GM12878 (cell line): ENCODE measurements around the gene POLR2F. TPM values are rescaled to one million over a fixed set of nuclear protein-coding genes. Genes with fewer than 3 reads are reported as not detected.

Experiments
- ATAC-seq: fragments of 200-7000 bp; cut with Tn5 transposase; 3 replicates; pipeline ENCODE4 v1.9.1; 2020; ENCODE audit warnings: mild to moderate bottlenecking, moderate library complexity
- BruUV-seq: library from RNA; stranded (reverse); fragments of 400-500 nt; replicated peaks from 2 replicates; lab custom pipeline; 2021; lab: Mats Ljungman, UMichigan
- CTCF ChIA-PET: fragments of 300-600 bp; sonication (Branson Sonifier 250); formaldehyde crosslinking; extraction: SDS; loops from one replicate; lab custom pipeline; 2021; ENCODE audit warnings: inconsistent platforms; lab: Yijun Ruan, JAX
- POLR2A ChIA-PET: fragments of 350-600 bp; formaldehyde crosslinking; extraction: SDS; loops from one replicate; lab custom pipeline; 2021; ENCODE audit warnings: inconsistent platforms; lab: Charles Lee
- RAD21 ChIA-PET: fragments of 300-600 bp; sonication (Branson Sonifier 250); formaldehyde crosslinking; loops from one replicate; lab custom pipeline; 2023; ENCODE audit warnings: antibody characterized with exemption; ENCODE audit not compliant: unreplicated experiment; lab: Charles Lee
- SMC1A ChIA-PET: fragments of 300-600 bp; sonication (Branson Sonifier 250); formaldehyde crosslinking; loops from one replicate; lab custom pipeline; 2023; ENCODE audit not compliant: unreplicated experiment, uncharacterized antibody; lab: Charles Lee
- DNase-seq: peaks from one replicate; pipeline ENCODE4 v3.0.0-alpha.2; 2011; ENCODE audit warnings: low read depth, low spot score
- FAIRE-seq: peaks from 3 replicates; lab custom pipeline; 2011; peaks lifted over from hg19 to GRCh38; lab: Jason Lieb, UNC
- H2AFZ ChIP-seq: 2 replicates; pipeline ENCODE4 v1.6.0; 2011; ENCODE audit warnings: low read depth, low read length, control low read depth; ENCODE audit not compliant: control insufficient read depth
- H3K27ac ChIP-seq: 2 replicates; pipeline ENCODE4 v1.5.1; 2011; ENCODE audit warnings: control low read depth; ENCODE audit not compliant: control insufficient read depth, insufficient read depth
- H3K27me3 ChIP-seq, 2 experiments: replicated peaks in 1 of 2; 2 replicates each; pipeline versions ENCODE4 v1.6.0 to v1.6.1; 2011; ENCODE audit warnings: low read length in 1 of 2; ENCODE audit not compliant: control insufficient read depth in 2 of 2, insufficient read depth in 2 of 2
- H3K36me3 ChIP-seq, 2 experiments: 2 replicates each; pipeline ENCODE4 v1.5.1; 2011; ENCODE audit warnings: low read length in 1 of 2; ENCODE audit not compliant: control insufficient read depth in 2 of 2, insufficient read depth in 2 of 2
- H3K4me1 ChIP-seq: 2 replicates; pipeline ENCODE4 v1.6.1; 2011; ENCODE audit warnings: mild to moderate bottlenecking, low read length, moderate library complexity, mixed read lengths; ENCODE audit not compliant: control insufficient read depth, insufficient read depth
- H3K4me2 ChIP-seq: 2 replicates; pipeline ENCODE4 v1.6.0; 2011; ENCODE audit warnings: control low read depth; ENCODE audit not compliant: control insufficient read depth, insufficient read depth
- H3K4me3 ChIP-seq: fragments of 200-600 bp; sonication (generic); 2 replicates; pipeline ENCODE4 v1.5.1; 2016
- H3K79me2 ChIP-seq: 2 replicates; pipeline ENCODE4 v1.6.0; 2011; ENCODE audit warnings: low read length; ENCODE audit not compliant: control insufficient read depth, insufficient read depth
- H3K9ac ChIP-seq: 2 replicates; pipeline ENCODE4 v1.8.0; 2011; ENCODE audit warnings: low read length, control low read depth, mixed read lengths; ENCODE audit not compliant: control insufficient read depth, insufficient read depth
- H3K9me3 ChIP-seq: replicated peaks from 3 replicates; pipeline ENCODE4 v1.5.1; 2011; ENCODE audit warnings: mild to moderate bottlenecking, low read length; ENCODE audit not compliant: control insufficient read depth, insufficient read depth
- H4K20me1 ChIP-seq: 2 replicates; pipeline ENCODE4 v1.6.0; 2011; ENCODE audit not compliant: control insufficient read depth, insufficient read depth
- FOXK2 ChIP-seq: fragments of 450-650 bp; IDR thresholded peaks from 2 replicates; pipeline ENCODE4 v1.6.1; 2017; ENCODE audit warnings: mild to moderate bottlenecking, moderate library complexity
- KDM1A ChIP-seq: fragments of 200-600 bp; sonication (generic); IDR thresholded peaks from 2 replicates; pipeline ENCODE4 v1.6.1; 2016; ENCODE audit warnings: borderline replicate concordance
- NFXL1 ChIP-seq: fragments of 450-650 bp; IDR thresholded peaks from 2 replicates; pipeline ENCODE4 v1.6.1; 2017; ENCODE audit warnings: antibody characterized with exemption, mild to moderate bottlenecking, borderline replicate concordance
- NKRF ChIP-seq: fragments of 450-650 bp; conservative IDR thresholded peaks from 2 replicates; pipeline ENCODE4 v1.6.1; 2017; ENCODE audit warnings: mild to moderate bottlenecking, moderate library complexity
- NR2F1 ChIP-seq: fragments of 450-650 bp; conservative IDR thresholded peaks from 2 replicates; pipeline ENCODE4 v1.6.1; 2017; ENCODE audit warnings: mild to moderate bottlenecking
- PKNOX1 ChIP-seq: fragments of 450-650 bp; IDR thresholded peaks from 2 replicates; pipeline ENCODE4 v1.6.1; 2016; ENCODE audit warnings: mild to moderate bottlenecking
- PML ChIP-seq: IDR thresholded peaks from 2 replicates; pipeline ENCODE4 v1.6.1; 2012; ENCODE audit warnings: low read length, inconsistent platforms
- POLR2A ChIP-seq: IDR thresholded peaks from 2 replicates; pipeline ENCODE4 v1.6.1; 2011; ENCODE audit warnings: low read depth, mild to moderate bottlenecking, low read length
- RB1 ChIP-seq: fragments of 450-650 bp; formaldehyde crosslinking; IDR thresholded peaks from 2 replicates; pipeline ENCODE4 v1.6.1; 2017; ENCODE audit warnings: mild to moderate bottlenecking, borderline replicate concordance
- REST ChIP-seq: IDR thresholded peaks from 2 replicates; pipeline ENCODE4 v1.6.1; 2012; ENCODE audit warnings: mild to moderate bottlenecking, low read depth, low read length
- SMAD1 ChIP-seq: fragments of 450-650 bp; IDR thresholded peaks from 2 replicates; pipeline ENCODE4 v1.6.1; 2018; ENCODE audit warnings: mild to moderate bottlenecking, low read depth; ENCODE audit not compliant: partially characterized antibody
- SPI1 ChIP-seq: IDR thresholded peaks from 2 replicates; pipeline ENCODE4 v1.6.1; 2011; ENCODE audit warnings: low read depth, mild to moderate bottlenecking, low read length, moderate library complexity, borderline replicate concordance; ENCODE audit not compliant: insufficient read depth
- YBX1 ChIP-seq: fragments of 450-650 bp; IDR thresholded peaks from 2 replicates; pipeline ENCODE4 v1.6.1; 2016; ENCODE audit warnings: antibody characterized with exemption
- ZBTB40 ChIP-seq: fragments of 450-650 bp; IDR thresholded peaks from 2 replicates; pipeline ENCODE4 v1.6.1; 2016; ENCODE audit warnings: mild to moderate bottlenecking, moderate library complexity, borderline replicate concordance
- WGBS: methylation state at CpG from one replicate; pipeline ENCODE4 v1.1.6; 2016; ENCODE audit warnings: low lambda C conversion rate; ENCODE audit not compliant: insufficient replicate concordance, insufficient coverage; ENCODE audit errors: missing lambda C conversion rate; 5-methylcytosine and 5-hydroxymethylcytosine counted together
- in situ Hi-C: fragments of 300-500 bp; cut with MboI; formaldehyde crosslinking; loops from 9 replicates; pipeline ENCODE4 v1.14.3; 2018; ENCODE audit warnings: mixed read lengths
- intact Hi-C: fragments of 100-400 bp; cut with micrococcal nuclease; formaldehyde crosslinking; loops from one replicate; pipeline ENCODE4 v1.14.2; 2022; ENCODE audit not compliant: unreplicated experiment
- polyA plus RNA-seq, 11 experiments: library from polyadenylated mRNA; depleted of rRNA in 4 of 11; unstranded in 6 of 11; stranded (reverse) in 5 of 11; fragments of >200 nt; fragmentation: Nextera tagmentation in 4 of 11; fragmentation: Illumina TruSeq in 1 of 11; extraction: Ambion mirVana in 4 of 11; extraction: Trizol in 1 of 11; gene quantifications; 1 replicate in 1 of 11; 2 replicates in 10 of 11; pipeline versions ENCODE4 v1.2.1 to v1.2.3, GENCODE V29; 2011 to 2016; ENCODE audit warnings: inconsistent platforms in 2 of 11, missing spikeins in 2 of 11, low read depth in 1 of 11
- total RNA-seq, 4 experiments: library from RNA; depleted of rRNA in 3 of 4; stranded (reverse); fragments of >200 nt in 3 of 4; fragmentation: Illumina TruSeq in 1 of 4; extraction: Trizol in 1 of 4; gene quantifications; 2 replicates each; pipeline versions ENCODE4 v1.2.1 to v1.2.3, GENCODE V29; 2013 to 2021

Gene POLR2F
- total and polyA plus RNA-seq, 10 of the 15 experiments (the other 5 are each of a cell fraction or from before 2014, with no cell fraction given), result 71.9 to 218 (median 100.0) TPM

GRCh38 chr22:37991731-37992442 is 38.4 kb downstream of the POLR2F start:
- H3K9me3 ChIP-seq, result no peaks in the 10 kb centered on the region
- ChIA-PET POLR2A (interaction anchor here (0.7 kb wide), 1 partner anchor 36 kb away, joined by 3 read pairs; no protein-coding TSS in a partner anchor), SMC1A (no interaction called here), CTCF (interaction anchor here (0.7 kb wide), 1 partner anchor 160 kb away, joined by 4 read pairs; no protein-coding TSS in a partner anchor)
- no peak overlapping the region for H2AFZ ChIP-seq
- no peak for TF ChIP-seq ZBTB40
- TF ChIP-seq RB1, result no peak
- TF ChIP-seq SMAD1, result no peak
- no peak for TF ChIP-seq PML
- no peak for TF ChIP-seq NKRF
- TF ChIP-seq NFXL1, result no peak
- no peak for TF ChIP-seq SPI1
- TF ChIP-seq REST, result no peak
- TF ChIP-seq POLR2A, result no peak
- no peak for TF ChIP-seq FOXK2
- TF ChIP-seq NR2F1, result no peak
- no peak for TF ChIP-seq PKNOX1
- no peak for TF ChIP-seq YBX1
- no peak for TF ChIP-seq KDM1A
- TF ChIP-seq, all 136 proteins: peak for 0
- no peaks in the 10 kb centered on the region for H4K20me1 ChIP-seq
- no peak overlapping the region for H3K4me2 ChIP-seq
- no peaks in the 10 kb centered on the region for H3K4me1 ChIP-seq
- FAIRE-seq, result no peak
- DNase-seq, result no peak
- no peak overlapping the region for H3K9ac ChIP-seq
- no peak overlapping the region for H3K27ac ChIP-seq
- ATAC-seq, result no peak
- no TSS peak for BruUV-seq
- RAD21 ChIA-PET, result no interaction called here
- no peak overlapping the region for H3K4me3 ChIP-seq
- no peaks in the 10 kb centered on the region for H3K27me3 ChIP-seq
- intact Hi-C loops, result no loop called here
- H3K79me2 ChIP-seq, result no peaks in the 10 kb centered on the region
- 43% methylated on average over 6 of the region's 6 CpGs for WGBS
- in situ Hi-C loops, result no loop called here
- no peaks in the 10 kb centered on the region for H3K36me3 ChIP-seq
